GM23338 (cell line): ENCODE measurements around the gene C3orf49.

Experiments
- CREB1 ChIP-seq: fragments of 250-450 bp; sonication (Bioruptor Pico); IDR thresholded peaks from 2 replicates; pipeline ENCODE4 v1.5.0; 2020; ENCODE audit warnings: low read depth, mild to moderate bottlenecking, moderate library complexity
- CTCF ChIP-seq, 2 experiments: fragments of 200-600 bp in 1 of 2; sonication (generic) in 1 of 2; conservative IDR thresholded peaks; 2 replicates each; pipeline versions ENCODE4 v1.5.1 to v1.6.1; 2016 to 2017; ENCODE audit warnings: antibody characterized with exemption in 2 of 2, low read depth in 2 of 2, mild to moderate bottlenecking in 2 of 2, moderate library complexity in 1 of 2
- ETS1 ChIP-seq: IDR thresholded peaks from 2 replicates; pipeline ENCODE4 v1.6.1; 2016; ENCODE audit warnings: antibody characterized with exemption
- EZH2 ChIP-seq: fragments of 200-600 bp; sonication (generic); IDR thresholded peaks from one replicate; pipeline ENCODE4 v1.8.0; 2017; ENCODE audit warnings: antibody characterized with exemption, mild to moderate bottlenecking, low read depth; ENCODE audit not compliant: unreplicated experiment
- EZH2phosphoT487 ChIP-seq: fragments of 200-600 bp; sonication (generic); IDR thresholded peaks from one replicate; pipeline ENCODE4 v1.8.1; 2018; ENCODE audit warnings: antibody characterized with exemption; ENCODE audit not compliant: unreplicated experiment
- JUNB ChIP-seq: IDR thresholded peaks from one replicate; pipeline ENCODE4 v1.6.1; 2016; ENCODE audit warnings: antibody characterized with exemption; ENCODE audit not compliant: unreplicated experiment
- NANOG ChIP-seq: IDR thresholded peaks from 2 replicates; pipeline ENCODE4 v1.6.1; 2016; ENCODE audit warnings: antibody characterized with exemption, borderline replicate concordance
- POLR2AphosphoS5 ChIP-seq: IDR thresholded peaks from 2 replicates; pipeline ENCODE4 v1.6.1; 2016; ENCODE audit warnings: antibody characterized with exemption, low read depth
- REST ChIP-seq: IDR thresholded peaks from one replicate; pipeline ENCODE4 v1.6.1; 2018; ENCODE audit warnings: antibody characterized with exemption; ENCODE audit not compliant: unreplicated experiment
- STAT1 ChIP-seq: IDR thresholded peaks from one replicate; pipeline ENCODE4 v1.6.1; 2016; ENCODE audit warnings: antibody characterized with exemption; ENCODE audit not compliant: unreplicated experiment
- ZNF462 ChIP-seq: fragments of 250-450 bp; sonication (Bioruptor Pico); IDR thresholded peaks from 2 replicates; pipeline ENCODE4 v1.5.0; 2020; ENCODE audit warnings: mild to moderate bottlenecking, moderate library complexity

- TF ChIP-seq EZH2 (no peak), CTCF (conservative IDR thresholded peaks at IDR 0.05; ENCODE audit: low read depth in 2 of 2) (no peak), POLR2AphosphoS5 (no peak), CREB1 (CRISPR knock-in tag) (no peak), REST (no peak), EZH2phosphoT487 (no peak), NANOG (no peak), JUNB (no peak), STAT1 (no peak), ZNF462 (CRISPR knock-in tag) (no peak), ETS1 (no peak)
Observed at GRCh38 chr3:63870615-63871005, 51.5 kb downstream of the C3orf49 start.
